ENCODE data around the gene CMTM1. TPM values are rescaled to one million over a fixed set of nuclear protein-coding genes. Genes with fewer than 3 reads are reported as not detected.

Gene CMTM1
- total RNA-seq, 1 experiment from 2014 or later: 7.1 TPM

DNA sequence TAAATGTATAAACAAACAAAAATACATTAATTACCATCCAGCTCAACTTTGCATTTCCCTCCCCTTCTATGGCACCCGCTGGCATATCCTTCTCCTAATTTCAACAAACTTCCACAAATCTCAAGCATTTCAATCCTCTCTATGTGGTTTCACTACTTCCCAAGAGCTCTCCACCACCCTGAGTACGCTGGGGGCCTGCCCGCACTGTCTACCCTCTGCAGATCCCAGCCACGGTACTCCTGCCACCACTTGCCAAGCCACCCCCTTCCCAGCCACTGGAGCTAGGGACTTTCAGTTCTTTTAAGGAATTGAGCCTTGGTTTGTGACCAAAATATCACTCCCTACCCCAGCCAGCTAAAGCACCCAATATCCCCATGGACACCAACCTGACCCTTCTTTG, 18.2 kb upstream of the CMTM1 start:
- intact Hi-C loops (cut with micrococcal nuclease; ENCODE audit: unreplicated experiment) (no loop called here), in situ Hi-C loops (cut with HindIII; ENCODE audit: low pct_unique_long_range_greater_than_20kb, low sequenced_read_pairs) (no loop called here)
- TF ChIP-seq, protein P1, sequence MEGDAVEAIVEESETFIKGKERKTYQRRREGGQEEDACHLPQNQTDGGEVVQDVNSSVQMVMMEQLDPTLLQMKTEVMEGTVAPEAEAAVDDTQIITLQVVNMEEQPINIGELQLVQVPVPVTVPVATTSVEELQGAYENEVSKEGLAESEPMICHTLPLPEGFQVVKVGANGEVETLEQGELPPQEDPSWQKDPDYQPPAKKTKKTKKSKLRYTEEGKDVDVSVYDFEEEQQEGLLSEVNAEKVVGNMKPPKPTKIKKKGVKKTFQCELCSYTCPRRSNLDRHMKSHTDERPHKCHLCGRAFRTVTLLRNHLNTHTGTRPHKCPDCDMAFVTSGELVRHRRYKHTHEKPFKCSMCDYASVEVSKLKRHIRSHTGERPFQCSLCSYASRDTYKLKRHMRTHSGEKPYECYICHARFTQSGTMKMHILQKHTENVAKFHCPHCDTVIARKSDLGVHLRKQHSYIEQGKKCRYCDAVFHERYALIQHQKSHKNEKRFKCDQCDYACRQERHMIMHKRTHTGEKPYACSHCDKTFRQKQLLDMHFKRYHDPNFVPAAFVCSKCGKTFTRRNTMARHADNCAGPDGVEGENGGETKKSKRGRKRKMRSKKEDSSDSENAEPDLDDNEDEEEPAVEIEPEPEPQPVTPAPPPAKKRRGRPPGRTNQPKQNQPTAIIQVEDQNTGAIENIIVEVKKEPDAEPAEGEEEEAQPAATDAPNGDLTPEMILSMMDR (IDR thresholded peaks at IDR 0.05): no peak
- TF ChIP-seq, protein P2, sequence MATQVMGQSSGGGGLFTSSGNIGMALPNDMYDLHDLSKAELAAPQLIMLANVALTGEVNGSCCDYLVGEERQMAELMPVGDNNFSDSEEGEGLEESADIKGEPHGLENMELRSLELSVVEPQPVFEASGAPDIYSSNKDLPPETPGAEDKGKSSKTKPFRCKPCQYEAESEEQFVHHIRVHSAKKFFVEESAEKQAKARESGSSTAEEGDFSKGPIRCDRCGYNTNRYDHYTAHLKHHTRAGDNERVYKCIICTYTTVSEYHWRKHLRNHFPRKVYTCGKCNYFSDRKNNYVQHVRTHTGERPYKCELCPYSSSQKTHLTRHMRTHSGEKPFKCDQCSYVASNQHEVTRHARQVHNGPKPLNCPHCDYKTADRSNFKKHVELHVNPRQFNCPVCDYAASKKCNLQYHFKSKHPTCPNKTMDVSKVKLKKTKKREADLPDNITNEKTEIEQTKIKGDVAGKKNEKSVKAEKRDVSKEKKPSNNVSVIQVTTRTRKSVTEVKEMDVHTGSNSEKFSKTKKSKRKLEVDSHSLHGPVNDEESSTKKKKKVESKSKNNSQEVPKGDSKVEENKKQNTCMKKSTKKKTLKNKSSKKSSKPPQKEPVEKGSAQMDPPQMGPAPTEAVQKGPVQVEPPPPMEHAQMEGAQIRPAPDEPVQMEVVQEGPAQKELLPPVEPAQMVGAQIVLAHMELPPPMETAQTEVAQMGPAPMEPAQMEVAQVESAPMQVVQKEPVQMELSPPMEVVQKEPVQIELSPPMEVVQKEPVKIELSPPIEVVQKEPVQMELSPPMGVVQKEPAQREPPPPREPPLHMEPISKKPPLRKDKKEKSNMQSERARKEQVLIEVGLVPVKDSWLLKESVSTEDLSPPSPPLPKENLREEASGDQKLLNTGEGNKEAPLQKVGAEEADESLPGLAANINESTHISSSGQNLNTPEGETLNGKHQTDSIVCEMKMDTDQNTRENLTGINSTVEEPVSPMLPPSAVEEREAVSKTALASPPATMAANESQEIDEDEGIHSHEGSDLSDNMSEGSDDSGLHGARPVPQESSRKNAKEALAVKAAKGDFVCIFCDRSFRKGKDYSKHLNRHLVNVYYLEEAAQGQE (IDR thresholded peaks at IDR 0.05; ENCODE audit: insufficient read depth in 1 of 2, low read depth in 2 of 2, low read length in 1 of 2): no peak
- TF ChIP-seq SIN3A (IDR thresholded peaks at IDR 0.05; ENCODE audit: borderline replicate concordance, insufficient read depth, low read depth, low read length) (no peak), POLR2AphosphoS5 (IDR thresholded peaks at IDR 0.05; ENCODE audit: low read depth, low read length) (no peak), TCF7L2 (IDR thresholded peaks at IDR 0.05; ENCODE audit: low read depth, low read length) (no peak)
- peaks cover 28% of the 10 kb centered on the region for H3K4me1 ChIP-seq (ENCODE audit: control insufficient read depth, insufficient read depth, low read length)
- ChIA-PET CTCF (no interaction called here), POLR2A (interaction anchor here (0.6 kb wide), 1 partner anchor 76 kb away, joined by 4 read pairs; no protein-coding TSS in a partner anchor)
- H3K27ac ChIP-seq (ENCODE audit: low read length): peak overlapping the region; percentile 87; the same call in 1 of the 2 replicates
- no peaks in the 10 kb centered on the region for H3K9me3 ChIP-seq (ENCODE audit: control insufficient read depth, insufficient read depth, low read depth, low read length)
- no peak for ATAC-seq
- no peaks in the 10 kb centered on the region for H3K27me3 ChIP-seq (ENCODE audit: control insufficient read depth, insufficient read depth, low read length)
- H3K4me3 ChIP-seq (ENCODE audit: low read depth in 2 of 2, low read length in 2 of 2): no peak overlapping the region
- no TSS peak for BruUV-seq (replicated peaks)
- DNase-seq (ENCODE audit: low read depth, low spot score): no peak
- H3K36me3 ChIP-seq (ENCODE audit: control insufficient read depth, insufficient read depth, low read length): no peaks in the 10 kb centered on the region

DNA sequence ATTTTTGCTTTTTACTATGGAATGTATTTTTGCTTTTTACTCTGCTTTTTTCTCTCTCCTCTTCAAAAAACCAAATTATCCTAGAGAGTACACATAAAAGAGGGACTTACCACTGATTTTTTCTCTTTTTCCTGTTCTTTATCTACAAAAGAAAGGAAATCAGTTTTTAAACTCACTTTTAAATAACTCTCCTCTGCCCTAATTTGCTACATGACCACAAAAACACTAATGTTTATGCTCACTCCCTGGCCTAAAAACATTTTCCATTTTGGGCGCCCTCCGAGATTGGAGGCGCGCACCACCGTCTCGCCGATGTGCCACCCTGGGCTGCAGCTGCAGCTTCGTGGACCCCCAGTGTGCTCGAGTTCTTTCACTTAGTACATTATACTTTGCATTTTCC, 17.4 kb upstream of the CMTM1 start:
- no peaks in the 10 kb centered on the region for H3K27me3 ChIP-seq (ENCODE audit: control insufficient read depth, insufficient read depth, low read length)
- H3K36me3 ChIP-seq (ENCODE audit: control insufficient read depth, insufficient read depth, low read length): no peaks in the 10 kb centered on the region; the same call in 1 of the 2 replicates
- in situ Hi-C loops (cut with HindIII; ENCODE audit: low pct_unique_long_range_greater_than_20kb, low sequenced_read_pairs): no loop called here
- no peak for TF ChIP-seq SIN3A (IDR thresholded peaks at IDR 0.05; ENCODE audit: borderline replicate concordance, insufficient read depth, low read depth, low read length)
- TF ChIP-seq TCF7L2 (IDR thresholded peaks at IDR 0.05; ENCODE audit: low read depth, low read length): no peak
- CTCF ChIA-PET: no interaction called here
- no peaks in the 10 kb centered on the region for H3K9me3 ChIP-seq (ENCODE audit: control insufficient read depth, insufficient read depth, low read depth, low read length)
- no peak for DNase-seq (ENCODE audit: low read depth, low spot score)
- H3K4me3 ChIP-seq (ENCODE audit: low read depth in 2 of 2, low read length in 2 of 2): peak overlapping the region; percentile 58 to 60; a peak in 3 of 4 replicates
- POLR2A ChIA-PET: no interaction called here
- BruUV-seq (replicated peaks): no TSS peak
- H3K27ac ChIP-seq (ENCODE audit: low read length): peak overlapping the region; percentile 87
- H3K4me1 ChIP-seq (ENCODE audit: control insufficient read depth, insufficient read depth, low read length): peaks cover 36% of the 10 kb centered on the region
- intact Hi-C loops (cut with micrococcal nuclease; ENCODE audit: unreplicated experiment): no loop called here
- ATAC-seq: no peak

- Histone ChIP-seq H3K36me3 (ENCODE audit: control insufficient read depth, insufficient read depth, low read length) (no peaks in the 10 kb centered on the region; the same call in 1 of the 2 replicates), H3K4me3 (ENCODE audit: low read depth in 2 of 2, low read length in 2 of 2) (peak within 1 kb of the TSS; percentile 58 to 60), H3K9me3 (ENCODE audit: control insufficient read depth, insufficient read depth, low read depth, low read length) (no peaks in the 10 kb centered on the region), H3K27ac (ENCODE audit: low read length) (peak within 1 kb of the TSS; percentile 96), H3K27me3 (ENCODE audit: control insufficient read depth, insufficient read depth, low read length) (no peaks in the 10 kb centered on the region), H3K4me1 (ENCODE audit: control insufficient read depth, insufficient read depth, low read length) (peaks cover 42% of the 10 kb centered on the region)
- intact Hi-C loops (cut with micrococcal nuclease; ENCODE audit: unreplicated experiment): no loop called here
- DNase-seq (ENCODE audit: low read depth, low spot score) (no peak), ATAC-seq (peak; percentile 76)
- TF ChIP-seq TCF7L2 (IDR thresholded peaks at IDR 0.05; ENCODE audit: low read depth, low read length): no peak
- TF ChIP-seq, protein P1 (IDR thresholded peaks at IDR 0.05): no peak; the same call in 1 of the 2 replicates
- TF ChIP-seq, protein P2 (IDR thresholded peaks at IDR 0.05; ENCODE audit: insufficient read depth in 1 of 2, low read depth in 2 of 2, low read length in 1 of 2): no peak
- no peak for TF ChIP-seq SIN3A (IDR thresholded peaks at IDR 0.05; ENCODE audit: borderline replicate concordance, insufficient read depth, low read depth, low read length)
- peak; percentile 78 for TF ChIP-seq POLR2AphosphoS5 (IDR thresholded peaks at IDR 0.05; ENCODE audit: low read depth, low read length)
- POLR2A ChIA-PET: no interaction called here
- BruUV-seq (replicated peaks): no TSS peak
- in situ Hi-C loops (cut with HindIII; ENCODE audit: low pct_unique_long_range_greater_than_20kb, low sequenced_read_pairs): no loop called here
- CTCF ChIA-PET: no interaction called here
These were observed 16.7 kb upstream of the CMTM1 start, which contains the start of gene TK2 for GRCh38 chr16:66549284-66550131. TK2 (minus strand) TSS chr16:66550122; CDS start chr16:66550061, 61 bp downstream.

Data from Panc1 (cell line).